SK-N-SH (cell line): ENCODE results near the gene WDR82. TPM values are rescaled to one million over a fixed set of nuclear protein-coding genes. Genes with fewer than 3 reads are reported as not detected.

ENCODE experiments used
- CTCF ChIA-PET: fragments of 300-600, 350-600 bp; formaldehyde crosslinking; extraction: SDS; loops from one replicate; lab custom pipeline; 2021; lab: Yijun Ruan, JAX
- POLR2A ChIA-PET: fragments of 350-600 bp; sonication (Branson Sonifier 250); formaldehyde crosslinking; extraction: SDS; loops from one replicate; lab custom pipeline; 2020; ENCODE audit warnings: antibody characterized with exemption, inconsistent platforms; lab: Yijun Ruan, JAX
- DNase-seq: peaks from one replicate; pipeline ENCODE4 v3.0.0; 2012
- H2AFZ ChIP-seq: fragments of 200-600 bp; sonication (generic); 2 replicates; pipeline ENCODE4 v1.8.1; 2016; ENCODE audit warnings: antibody characterized with exemption, mild to moderate bottlenecking, low read depth
- H3F3A ChIP-seq: fragments of 200-600 bp; sonication (generic); replicated peaks from 2 replicates; pipeline ENCODE3; 2016; ENCODE audit warnings: antibody characterized with exemption, mild to moderate bottlenecking; ENCODE audit not compliant: insufficient read depth
- H3K27ac ChIP-seq, 2 experiments: fragments of 200-500 bp in 1 of 2; fragments of 200-600 bp in 1 of 2; sonication (Bioruptor generic) in 1 of 2; sonication (generic), shearing (Covaris generic) in 1 of 2; 2 replicates each; pipeline versions ENCODE4 v1.5.1 to v1.6.1; 2014 to 2016; ENCODE audit warnings: low read depth in 2 of 2, inconsistent platforms in 1 of 2, low read length in 1 of 2, mild to moderate bottlenecking in 1 of 2, mixed read lengths in 1 of 2
- H3K27me3 ChIP-seq: fragments of 200-600 bp; sonication (generic), shearing (Covaris generic); 2 replicates; pipeline ENCODE4 v1.6.1; 2016; ENCODE audit warnings: mixed run types; ENCODE audit not compliant: insufficient read depth
- H3K36me3 ChIP-seq, 2 experiments: fragments of 200-500 bp in 1 of 2; fragments of 200-600 bp in 1 of 2; sonication (Bioruptor generic) in 1 of 2; sonication (generic) in 1 of 2; replicated peaks in 1 of 2; 2 replicates each; pipeline versions ENCODE3 to v1.5.1; 2014 to 2016; ENCODE audit warnings: low read length in 1 of 2, mild to moderate bottlenecking in 1 of 2; ENCODE audit not compliant: insufficient read depth in 2 of 2, control insufficient read depth in 1 of 2
- H3K4me1 ChIP-seq, 2 experiments: fragments of 200-500 bp in 1 of 2; fragments of 200-600 bp in 1 of 2; sonication (Bioruptor generic) in 1 of 2; sonication (generic), shearing (Covaris generic) in 1 of 2; 2 replicates each; pipeline versions ENCODE4 v1.5.1 to v1.6.1; 2014 to 2016; ENCODE audit warnings: low read depth in 1 of 2, low read length in 1 of 2, mixed run types in 1 of 2; ENCODE audit not compliant: insufficient read depth in 2 of 2, control insufficient read depth in 1 of 2
- H3K4me2 ChIP-seq: fragments of 200-600 bp; sonication (generic), shearing (Covaris generic); 2 replicates; pipeline ENCODE4 v1.6.1; 2017; ENCODE audit warnings: mixed run types
- H3K4me3 ChIP-seq, 2 experiments: fragments of 200-500 bp in 1 of 2; fragments of 200-600 bp in 1 of 2; sonication (Bioruptor generic) in 1 of 2; sonication (generic), shearing (Covaris generic) in 1 of 2; 2 replicates each; pipeline versions ENCODE4 v1.5.1 to v1.8.1; 2014 to 2016; ENCODE audit warnings: low read depth in 2 of 2, inconsistent platforms in 1 of 2, low read length in 1 of 2, mild to moderate bottlenecking in 1 of 2, mixed read lengths in 1 of 2, moderate library complexity in 1 of 2
- H3K79me2 ChIP-seq: fragments of 200-600 bp; sonication (generic); 2 replicates; pipeline ENCODE4 v1.8.1; 2017; ENCODE audit warnings: mild to moderate bottlenecking; ENCODE audit not compliant: insufficient read depth
- H3K9ac ChIP-seq: fragments of 200-600 bp; sonication (generic); 2 replicates; pipeline ENCODE4 v1.6.1; 2017; ENCODE audit warnings: mixed run types
- H3K9me2 ChIP-seq: fragments of 200-600 bp; sonication (generic); 2 replicates; pipeline ENCODE4 v1.6.1; 2017; ENCODE audit warnings: mixed run types
- H3K9me3 ChIP-seq: fragments of 200-600 bp; sonication (generic); 2 replicates; pipeline ENCODE4 v1.6.1; 2017; ENCODE audit warnings: mixed run types, mild to moderate bottlenecking, moderate library complexity
- H4K20me1 ChIP-seq: fragments of 200-600 bp; sonication (generic); 2 replicates; pipeline ENCODE4 v1.6.1; 2017; ENCODE audit warnings: mild to moderate bottlenecking, mixed run types; ENCODE audit not compliant: insufficient read depth
- CTCF ChIP-seq: fragments of 200-600 bp; sonication (generic); IDR thresholded peaks from 2 replicates; pipeline ENCODE4 v1.6.1; 2017; ENCODE audit warnings: antibody characterized with exemption, mild to moderate bottlenecking, moderate library complexity
- EP300 ChIP-seq, 2 experiments: IDR thresholded peaks; 2 replicates each; pipeline versions ENCODE4 v1.4.0 to v1.6.1; 2012; ENCODE audit warnings: borderline replicate concordance in 1 of 2, low read depth in 1 of 2, low read length in 1 of 2
- FOSL2 ChIP-seq: IDR thresholded peaks from 2 replicates; pipeline ENCODE4 v1.4.0; 2012; ENCODE audit warnings: low read depth, mild to moderate bottlenecking, moderate library complexity, borderline replicate concordance
- FOXJ3 ChIP-seq: sonication (generic); formaldehyde crosslinking; IDR thresholded peaks from 2 replicates; pipeline ENCODE4 v1.5.1; 2020; ENCODE audit warnings: mild to moderate bottlenecking, missing genetic modification reagents
- FOXM1 ChIP-seq: IDR thresholded peaks from 2 replicates; pipeline ENCODE4 v1.4.0; 2012; ENCODE audit warnings: low read depth, mild to moderate bottlenecking
- GABPA ChIP-seq: IDR thresholded peaks from 2 replicates; pipeline ENCODE4 v1.4.0; 2012; ENCODE audit warnings: low read depth, mild to moderate bottlenecking
- GATA2 ChIP-seq: sonication (generic); formaldehyde crosslinking; IDR thresholded peaks from 2 replicates; pipeline ENCODE4 v1.5.0; 2020; ENCODE audit warnings: mild to moderate bottlenecking, missing genetic modification reagents
- IRF3 ChIP-seq: fragments of 150-350 bp; IDR thresholded peaks from 2 replicates; pipeline ENCODE4 v1.6.1; 2016; ENCODE audit warnings: mild to moderate bottlenecking, low read depth, low read length
- MEF2A ChIP-seq: IDR thresholded peaks from 2 replicates; pipeline ENCODE4 v1.4.0; 2012; ENCODE audit warnings: low read depth, borderline replicate concordance
- NFIC ChIP-seq: IDR thresholded peaks from 2 replicates; pipeline ENCODE4 v1.4.0; 2012; ENCODE audit warnings: borderline replicate concordance
- RAD21 ChIP-seq: IDR thresholded peaks from 2 replicates; pipeline ENCODE4 v1.6.1; 2012; ENCODE audit warnings: mild to moderate bottlenecking, low read length
- REST ChIP-seq: IDR thresholded peaks from 2 replicates; pipeline ENCODE4 v1.6.1; 2012; ENCODE audit warnings: mild to moderate bottlenecking, low read depth, low read length, moderate library complexity
- TCF12 ChIP-seq: IDR thresholded peaks from 2 replicates; pipeline ENCODE4 v1.4.0; 2012
- USF1 ChIP-seq: IDR thresholded peaks from 2 replicates; pipeline ENCODE4 v1.4.0; 2012; ENCODE audit warnings: low read depth, borderline replicate concordance
- WGBS: methylation state at CpG from one replicate; pipeline ENCODE4 v1.1.6; 2017; ENCODE audit warnings: low lambda C conversion rate; 5-methylcytosine and 5-hydroxymethylcytosine counted together
- polyA plus RNA-seq, 3 experiments: library from polyadenylated mRNA; depleted of rRNA; stranded (reverse); fragments of >200 nt; gene quantifications; 2 replicates each; pipeline ENCODE4 v1.2.3, GENCODE V29; 2012

The WDR82 gene
- polyA plus RNA-seq, 1 of the 3 experiments (the other 2 are of a cell fraction), result 41.2 TPM

- no peak for TF ChIP-seq CTCF
- peak; percentile 23; the same call in 1 of the 2 replicates for TF ChIP-seq GABPA
- TF ChIP-seq FOXM1, result peak; percentile 68; the same call in 1 of the 2 replicates
- no peak for TF ChIP-seq GATA2 (CRISPR knock-in tag)
- no peak; the same call in 1 of the 2 replicates for TF ChIP-seq RAD21
- no peak for TF ChIP-seq IRF3
- TF ChIP-seq TCF12, result peak; percentile 99
- no peak for TF ChIP-seq FOXJ3 (CRISPR knock-in tag)
- TF ChIP-seq NFIC, result peak; percentile 99
- TF ChIP-seq USF1, result peak; percentile 34; the same call in 1 of the 2 replicates
- peak; percentile 30 to 93; a peak in 3 of 4 replicates for TF ChIP-seq EP300 (IDR thresholded peaks at IDR 0.05; ENCODE audit: borderline replicate concordance in 1 of 2, low read depth in 1 of 2, low read length in 1 of 2)
These were observed 61.7 kb downstream of the WDR82 start (continued) for GRCh38 chr3:52216585-52217408.

GRCh38 chr3:52215351-52215750, 63.1 kb downstream of the WDR82 start:
- H3K4me2 ChIP-seq, result no peak overlapping the region
- no peaks in the 10 kb centered on the region for H3K9me3 ChIP-seq
- H3K4me3 ChIP-seq, result no peak overlapping the region
- peaks cover 10 to 19% of the 10 kb centered on the region in 2 experiments; a peak in 3 of 4 replicates for H3K4me1 ChIP-seq
- H4K20me1 ChIP-seq, result no peaks in the 10 kb centered on the region
- no peak overlapping the region for H2AFZ ChIP-seq
- peaks cover 15% of the 10 kb centered on the region for H3F3A ChIP-seq
- POLR2A ChIA-PET, result no interaction called here
- H3K27me3 ChIP-seq, result no peaks in the 10 kb centered on the region
- no peak overlapping the region for H3K27ac ChIP-seq
- no peak for TF ChIP-seq MEF2A
- no peak for TF ChIP-seq FOSL2
- no peak for TF ChIP-seq REST
- no peak for TF ChIP-seq FOXM1
- TF ChIP-seq GATA2 (CRISPR knock-in tag), result no peak
- no peak for TF ChIP-seq CTCF
- WGBS, result 97% methylated on average over 7 of the region's 7 CpGs
- no peak overlapping the region for H3K9ac ChIP-seq
- no peak for DNase-seq
- CTCF ChIA-PET, result interaction anchor here (0.8 to 16.1 kb wide), 3 partner anchors 16 to 231 kb away, joined by 3 to 257 read pairs (median 4); partner anchors contain the start of gene TWF2
- H3K9me2 ChIP-seq, result no peaks in the 10 kb centered on the region
- H3K79me2 ChIP-seq, result no peaks in the 10 kb centered on the region
- H3K36me3 ChIP-seq, result peaks cover 38 to 48% of the 10 kb centered on the region in 2 experiments
